ENCODE data around the gene ATP8B1. TPM values are rescaled to one million over a fixed set of nuclear protein-coding genes. Genes with fewer than 3 reads are reported as not detected.

ATP8B1 gene
- total RNA-seq, 1 experiment from 2014 or later = 1.4 TPM

GRCh38 chr18:57683470-57683869, 119.6 kb downstream of the ATP8B1 start:
- intact Hi-C loops (cut with micrococcal nuclease) = no loop called here
- CTCF ChIA-PET = interaction anchor here (0.6 kb wide), 1 partner anchor 14 kb away, joined by 3 read pairs; no protein-coding TSS in a partner anchor

GRCh38 chr18:57677262-57678211, 125.6 kb downstream of the ATP8B1 start:
- DNase-seq (ENCODE audit: unreplicated experiment) = no peak
- intact Hi-C loops (cut with micrococcal nuclease) = no loop called here
- Mint-ChIP-seq H3K27me3 (ENCODE audit: insufficient read depth, unreplicated experiment) (no peaks in the 10 kb centered on the region), H3K4me3 (ENCODE audit: unreplicated experiment) (no peak overlapping the region), H3K9me3 (ENCODE audit: unreplicated experiment) (no peaks in the 10 kb centered on the region), H3K27ac (ENCODE audit: low read depth, unreplicated experiment) (no peak overlapping the region), H3K4me1 (ENCODE audit: insufficient read depth, unreplicated experiment) (no peaks in the 10 kb centered on the region), H3K36me3 (ENCODE audit: insufficient read depth, unreplicated experiment) (peaks cover 12% of the 10 kb centered on the region)
- ChIA-PET CTCF (interaction anchor here (1.2 kb wide), 1 partner anchor 34 kb away, joined by 3 read pairs; no protein-coding TSS in a partner anchor), POLR2A (interaction anchor here (0.6 to 1.5 kb wide), 2 partner anchors 10 to 22 kb away, joined by 3 read pairs; no protein-coding TSS in a partner anchor)
- TF ChIP-seq CTCF (IDR thresholded peaks at IDR 0.05; ENCODE audit: unreplicated experiment) = no peak
- BruUV-seq (replicated peaks) = no TSS peak

More at GRCh38 chr18:57683470-57683869, 119.6 kb downstream of the ATP8B1 start:
- H3K4me3 Mint-ChIP-seq (ENCODE audit: unreplicated experiment) = no peak overlapping the region
- H3K9me3 Mint-ChIP-seq (ENCODE audit: unreplicated experiment) = no peaks in the 10 kb centered on the region
- no peak overlapping the region for H3K27ac Mint-ChIP-seq (ENCODE audit: low read depth, unreplicated experiment)
- BruUV-seq (replicated peaks) = no TSS peak
- TF ChIP-seq CTCF (IDR thresholded peaks at IDR 0.05; ENCODE audit: unreplicated experiment) = no peak
- no peaks in the 10 kb centered on the region for H3K4me1 Mint-ChIP-seq (ENCODE audit: insufficient read depth, unreplicated experiment)
- no peaks in the 10 kb centered on the region for H3K27me3 Mint-ChIP-seq (ENCODE audit: insufficient read depth, unreplicated experiment)
- H3K36me3 Mint-ChIP-seq (ENCODE audit: insufficient read depth, unreplicated experiment) = peaks cover 7% of the 10 kb centered on the region
- POLR2A ChIA-PET = interaction anchor here (1.5 kb wide), 1 partner anchor 11 kb away, joined by 5 read pairs; no protein-coding TSS in a partner anchor
- no peak for DNase-seq (ENCODE audit: unreplicated experiment)

GRCh38 chr18:57674891-57675290, 128.2 kb downstream of the ATP8B1 start:
- intact Hi-C loops (cut with micrococcal nuclease) = no loop called here
- POLR2A ChIA-PET = no interaction called here
- DNase-seq (ENCODE audit: unreplicated experiment) = no peak
- Mint-ChIP-seq H3K4me3 (ENCODE audit: unreplicated experiment) (no peak overlapping the region), H3K4me1 (ENCODE audit: insufficient read depth, unreplicated experiment) (no peaks in the 10 kb centered on the region), H3K9me3 (ENCODE audit: unreplicated experiment) (no peaks in the 10 kb centered on the region), H3K36me3 (ENCODE audit: insufficient read depth, unreplicated experiment) (peaks cover 6% of the 10 kb centered on the region), H3K27me3 (ENCODE audit: insufficient read depth, unreplicated experiment) (no peaks in the 10 kb centered on the region), H3K27ac (ENCODE audit: low read depth, unreplicated experiment) (no peak overlapping the region)
- CTCF ChIA-PET = interaction anchor here (0.6 kb wide), 1 partner anchor 413 kb away, joined by 3 read pairs; no protein-coding TSS in a partner anchor
- no peak for TF ChIP-seq CTCF (IDR thresholded peaks at IDR 0.05; ENCODE audit: unreplicated experiment)
- BruUV-seq (replicated peaks) = no TSS peak

- Mint-ChIP-seq H3K9me3 (ENCODE audit: unreplicated experiment) (no peaks in the 10 kb centered on the region), H3K27ac (ENCODE audit: low read depth, unreplicated experiment) (no peak overlapping the region), H3K4me3 (ENCODE audit: unreplicated experiment) (no peak overlapping the region), H3K4me1 (ENCODE audit: insufficient read depth, unreplicated experiment) (no peaks in the 10 kb centered on the region), H3K27me3 (ENCODE audit: insufficient read depth, unreplicated experiment) (no peaks in the 10 kb centered on the region), H3K36me3 (ENCODE audit: insufficient read depth, unreplicated experiment) (peaks cover 4% of the 10 kb centered on the region)
- CTCF ChIA-PET = interaction anchor here (0.6 to 1.0 kb wide), 4 partner anchors 14 to 386 kb away, joined by 3 to 4 read pairs (median 3); no protein-coding TSS in a partner anchor
- no peak for DNase-seq (ENCODE audit: unreplicated experiment)
- no TSS peak for BruUV-seq (replicated peaks)
- no peak for TF ChIP-seq CTCF (IDR thresholded peaks at IDR 0.05; ENCODE audit: unreplicated experiment)
- intact Hi-C loops (cut with micrococcal nuclease) = no loop called here
- POLR2A ChIA-PET = interaction anchor here (1.9 kb wide), 1 partner anchor 20 kb away, joined by 6 read pairs; no protein-coding TSS in a partner anchor
Measured at GRCh38 chr18:57670046-57670445, 133.1 kb downstream of the ATP8B1 start.
